VCaP (cell line): ENCODE results near the gene SLC66A2.

Experiments
- H3K27ac ChIP-seq: fragments of 450-650 bp; 2 replicates; pipeline ENCODE4 v1.5.1; 2017
- CTCF ChIP-seq: fragments of 450-650 bp; conservative IDR thresholded peaks from 2 replicates; pipeline ENCODE4 v1.5.1; 2017; ENCODE audit warnings: mild to moderate bottlenecking, moderate library complexity

The SLC66A2 gene

GRCh38 chr18:79901665-79902064 is 49.8 kb downstream of the SLC66A2 start:
- TF ChIP-seq CTCF: no peak
- H3K27ac ChIP-seq: no peak overlapping the region

GRCh38 chr18:79900610-79901570 is 50.6 kb downstream of the SLC66A2 start:
- H3K27ac ChIP-seq: no peak overlapping the region

GRCh38 chr18:79899609-79900445 is 51.6 kb downstream of the SLC66A2 start:
- no peak for TF ChIP-seq CTCF
- no peak overlapping the region for H3K27ac ChIP-seq

More at GRCh38 chr18:79900610-79901570, 50.6 kb downstream of the SLC66A2 start:
- TF ChIP-seq CTCF: no peak

- TF ChIP-seq CTCF: no peak
- H3K27ac ChIP-seq: no peak overlapping the region
Measured at GRCh38 chr18:79898952-79899608, 52.4 kb downstream of the SLC66A2 start.

GRCh38 chr18:79897940-79898625 is 53.4 kb downstream of the SLC66A2 start:
- H3K27ac ChIP-seq: no peak overlapping the region
- TF ChIP-seq CTCF: no peak

GRCh38 chr18:79896738-79897137 is 54.7 kb downstream of the SLC66A2 start:
- no peak overlapping the region for H3K27ac ChIP-seq
- no peak for TF ChIP-seq CTCF
